Pons (tissue), 1 donor: Measurements from ENCODE around the gene ADGRG6.

Experiments used
- DNase-seq: peaks from one replicate; pipeline ENCODE4 v3.0.0-alpha.2; 2016; ENCODE audit warnings: low spot score

Gene ADGRG6

GRCh38 chr6:142349215-142349823 is 47.5 kb downstream of the ADGRG6 start:
- DNase-seq, result no peak

- no peak for DNase-seq
These were observed 48.5 kb downstream of the ADGRG6 start for GRCh38 chr6:142350309-142350708.

GRCh38 chr6:142353690-142354089 is 51.9 kb downstream of the ADGRG6 start:
- DNase-seq, result peak; percentile 94

- DNase-seq, result no peak
These were observed 52.8 kb downstream of the ADGRG6 start for GRCh38 chr6:142354650-142355049.

GRCh38 chr6:142355520-142356174 is 53.8 kb downstream of the ADGRG6 start:
- no peak for DNase-seq

- DNase-seq, result no peak
These were observed 54.5 kb downstream of the ADGRG6 start for GRCh38 chr6:142356201-142356883.

- DNase-seq, result no peak
These were observed 55.0 kb downstream of the ADGRG6 start for GRCh38 chr6:142356884-142357225.

- DNase-seq, result no peak
These were observed 56.1 kb downstream of the ADGRG6 start for GRCh38 chr6:142357879-142358278.

- no peak for DNase-seq
These were observed 57.6 kb downstream of the ADGRG6 start for GRCh38 chr6:142359271-142359960.

GRCh38 chr6:142361345-142361744 is 59.5 kb downstream of the ADGRG6 start:
- no peak for DNase-seq

GRCh38 chr6:142361779-142362750 is 60.3 kb downstream of the ADGRG6 start:
- no peak for DNase-seq

- DNase-seq, result no peak
These were observed 65.3 kb downstream of the ADGRG6 start for GRCh38 chr6:142367061-142367460.

GRCh38 chr6:142367501-142368018 is 65.8 kb downstream of the ADGRG6 start:
- no peak for DNase-seq

GRCh38 chr6:142369266-142369665 is 67.5 kb downstream of the ADGRG6 start:
- DNase-seq, result no peak

GRCh38 chr6:142372348-142372747 is 70.5 kb downstream of the ADGRG6 start:
- no peak for DNase-seq

- DNase-seq, result no peak
These were observed 71.7 kb downstream of the ADGRG6 start for GRCh38 chr6:142373268-142374090.

- no peak for DNase-seq
These were observed 72.4 kb downstream of the ADGRG6 start for GRCh38 chr6:142374091-142374770.

GRCh38 chr6:142374965-142375733 is 73.3 kb downstream of the ADGRG6 start:
- DNase-seq, result no peak

GRCh38 chr6:142376115-142376514 is 74.3 kb downstream of the ADGRG6 start:
- no peak for DNase-seq
